ENCODE measurements around the gene ZNF275.
A peak's percentile ranks its signal among the peaks of the same experiment; 100 is the strongest.
"Not testable (repeated sequence)": the region's sequence is repeated elsewhere in the genome, so short reads cannot be mapped to it uniquely, and the experiment has no call there.

Gene ZNF275, protein sequence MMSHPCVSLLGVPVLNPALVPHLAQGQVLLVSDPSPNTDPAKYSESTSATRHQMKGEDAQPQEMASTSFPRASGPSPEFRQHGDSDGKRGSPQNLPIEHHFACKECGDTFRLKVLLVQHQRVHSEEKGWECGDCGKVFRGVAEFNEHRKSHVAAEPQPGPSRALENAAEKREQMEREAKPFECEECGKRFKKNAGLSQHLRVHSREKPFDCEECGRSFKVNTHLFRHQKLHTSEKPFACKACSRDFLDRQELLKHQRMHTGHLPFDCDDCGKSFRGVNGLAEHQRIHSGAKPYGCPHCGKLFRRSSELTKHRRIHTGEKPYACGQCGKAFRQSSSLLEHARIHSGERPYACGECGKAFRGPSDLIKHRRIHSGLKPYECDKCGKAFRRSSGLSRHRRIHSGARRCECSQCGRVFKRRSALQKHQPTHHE

GRCh38 chrX:153333821-153334653, at the start of gene ZNF275:
Gene ZNF275 (plus strand): TSS chrX:153334153. CDS start chrX:153336680, 2,527 bp downstream.
- CTCF ChIA-PET, result interaction anchor here (1.3 kb wide), 1 partner anchor 127 kb away, joined by 3 read pairs; no protein-coding TSS in a partner anchor
- peak; percentile 95 for DNase-seq (ENCODE audit: extremely low spot score)
- POLR2A ChIA-PET, result interaction anchor here (0.6 to 1.4 kb wide), 2 partner anchors 9 to 46 kb away, joined by 3 to 4 read pairs; no protein-coding TSS in a partner anchor
- peak; percentile 63; the same call in 1 of the 2 replicates for TF ChIP-seq LEF1 (IDR thresholded peaks at IDR 0.05; ENCODE audit: borderline replicate concordance)
- TF ChIP-seq NFRKB (IDR thresholded peaks at IDR 0.05), result no peak
- TF ChIP-seq SUZ12 (IDR thresholded peaks at IDR 0.05), result no peak
- no peak for TF ChIP-seq HDGF (IDR thresholded peaks at IDR 0.05; ENCODE audit: borderline replicate concordance)
- TF ChIP-seq ZNF384 (IDR thresholded peaks at IDR 0.05), result no peak
- peak; percentile 75 for TF ChIP-seq L3MBTL2 (conservative IDR thresholded peaks at IDR 0.05)
- 0 out of 2 replicates have a peak, but pooled peaks have one; percentile 27 for TF ChIP-seq ARNT (IDR thresholded peaks at IDR 0.05)

GRCh38 chrX:153285678-153286077, 48.3 kb upstream of the ZNF275 start:
- POLR2A ChIA-PET; DNase-seq (ENCODE audit: extremely low spot score); CTCF ChIA-PET: not testable (repeated sequence)

DNA sequence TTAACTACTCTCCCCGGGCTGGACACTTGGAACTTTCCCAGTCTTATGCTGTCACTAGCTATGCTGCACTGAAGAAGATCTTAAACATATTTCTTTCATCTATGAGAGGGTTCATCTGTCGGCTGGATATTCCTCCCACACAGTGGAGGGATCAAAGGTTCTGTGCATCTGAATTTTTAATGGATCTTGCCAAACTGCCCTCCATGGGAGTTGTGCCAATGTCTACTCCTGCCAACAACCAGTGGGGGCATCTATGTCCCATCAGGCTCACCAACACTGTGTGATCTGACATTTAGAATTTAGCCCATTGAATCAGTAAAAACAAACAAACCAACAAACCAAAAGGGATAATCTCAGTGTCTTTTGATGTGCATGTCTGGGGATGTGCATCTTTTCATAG, 45.1 kb upstream of the ZNF275 start:
- POLR2A ChIA-PET; CTCF ChIA-PET; DNase-seq (ENCODE audit: extremely low spot score): not testable (repeated sequence)

DNA sequence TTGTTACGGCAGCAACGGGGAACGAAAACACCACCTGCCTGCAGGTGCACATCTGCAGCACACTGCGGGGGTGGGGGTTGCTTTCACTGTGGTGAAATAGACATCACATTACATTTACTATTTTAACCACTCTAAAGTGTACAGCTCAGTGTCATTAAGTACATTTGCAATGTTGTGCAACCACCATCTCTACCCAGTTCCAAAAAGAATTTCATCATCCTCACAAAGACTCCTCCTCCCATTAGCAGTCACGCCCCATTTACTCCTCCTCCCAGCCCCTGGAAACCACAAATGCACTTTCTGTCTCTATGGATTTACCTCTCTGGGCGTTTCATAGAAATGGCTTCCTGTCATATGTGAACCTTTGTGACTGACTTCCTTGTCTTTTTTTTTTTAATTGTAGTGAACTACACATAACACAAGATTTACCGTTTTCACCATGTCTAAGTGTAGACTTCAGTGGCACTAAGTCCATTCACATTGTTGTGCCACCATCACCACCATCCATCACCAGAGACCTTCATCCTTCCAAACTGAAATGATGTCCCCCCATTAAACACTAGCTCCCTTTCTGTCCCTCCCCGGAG, 40.4 kb upstream of the ZNF275 start:
- POLR2A ChIA-PET; DNase-seq (ENCODE audit: extremely low spot score); CTCF ChIA-PET: not testable (repeated sequence)

DNA sequence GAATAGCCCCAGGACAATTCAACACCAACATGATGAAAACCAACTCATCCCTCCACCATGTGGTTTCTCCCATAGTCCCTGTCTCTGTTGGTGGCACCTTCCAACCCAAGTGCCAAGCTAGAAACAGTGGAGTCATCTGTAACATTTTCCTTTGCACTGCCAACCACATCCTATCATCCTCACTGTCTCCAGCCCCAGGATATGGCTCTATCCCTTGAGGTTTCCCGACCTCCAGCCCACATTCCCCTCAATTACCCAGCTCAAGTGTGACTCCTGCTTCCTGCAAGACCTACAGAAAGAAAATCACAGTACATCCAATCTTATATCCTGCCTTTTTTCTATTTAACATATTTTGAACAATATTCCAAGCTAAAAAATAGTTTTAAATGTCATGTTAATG, 36.6 kb upstream of the ZNF275 start:
- ChIA-PET CTCF (no interaction called here), POLR2A (no interaction called here)
- no peak for TF ChIP-seq SUZ12 (IDR thresholded peaks at IDR 0.05)
- no peak for TF ChIP-seq ELF4 (IDR thresholded peaks at IDR 0.05)
- TF ChIP-seq FOXM1 (IDR thresholded peaks at IDR 0.05; ENCODE audit: borderline replicate concordance), result no peak
- no peak for TF ChIP-seq HDGF (IDR thresholded peaks at IDR 0.05; ENCODE audit: borderline replicate concordance)
- no peak for DNase-seq (ENCODE audit: extremely low spot score)

- POLR2A ChIA-PET, result no interaction called here
- DNase-seq (ENCODE audit: extremely low spot score), result no peak
- CTCF ChIA-PET, result no interaction called here
- no peak for TF ChIP-seq FOXM1 (IDR thresholded peaks at IDR 0.05; ENCODE audit: borderline replicate concordance)
- no peak for TF ChIP-seq PKNOX1 (IDR thresholded peaks at IDR 0.05)
- TF ChIP-seq LEF1 (IDR thresholded peaks at IDR 0.05; ENCODE audit: borderline replicate concordance), result no peak
- no peak for TF ChIP-seq L3MBTL2 (conservative IDR thresholded peaks at IDR 0.05)
- no peak for TF ChIP-seq FOXK2 (IDR thresholded peaks at IDR 0.05)
- TF ChIP-seq ARNT (IDR thresholded peaks at IDR 0.05), result no peak
- no peak for TF ChIP-seq TARDBP (IDR thresholded peaks at IDR 0.05)
- no peak for TF ChIP-seq FOXA1 (IDR thresholded peaks at IDR 0.05)
- no peak for TF ChIP-seq ELF4 (IDR thresholded peaks at IDR 0.05)
- TF ChIP-seq CTBP1 (IDR thresholded peaks at IDR 0.05; ENCODE audit: borderline replicate concordance), result no peak
- no peak for TF ChIP-seq SUZ12 (IDR thresholded peaks at IDR 0.05)
- no peak for TF ChIP-seq BHLHE40 (IDR thresholded peaks at IDR 0.05; ENCODE audit: borderline replicate concordance)
- TF ChIP-seq ZNF384 (IDR thresholded peaks at IDR 0.05), result no peak
- TF ChIP-seq HDGF (IDR thresholded peaks at IDR 0.05; ENCODE audit: borderline replicate concordance), result no peak
- TF ChIP-seq SP1 (IDR thresholded peaks at IDR 0.05), result no peak
- TF ChIP-seq NFRKB (IDR thresholded peaks at IDR 0.05), result no peak
Measured at GRCh38 chrX:153299855-153300254, 34.1 kb upstream of the ZNF275 start.

DNA sequence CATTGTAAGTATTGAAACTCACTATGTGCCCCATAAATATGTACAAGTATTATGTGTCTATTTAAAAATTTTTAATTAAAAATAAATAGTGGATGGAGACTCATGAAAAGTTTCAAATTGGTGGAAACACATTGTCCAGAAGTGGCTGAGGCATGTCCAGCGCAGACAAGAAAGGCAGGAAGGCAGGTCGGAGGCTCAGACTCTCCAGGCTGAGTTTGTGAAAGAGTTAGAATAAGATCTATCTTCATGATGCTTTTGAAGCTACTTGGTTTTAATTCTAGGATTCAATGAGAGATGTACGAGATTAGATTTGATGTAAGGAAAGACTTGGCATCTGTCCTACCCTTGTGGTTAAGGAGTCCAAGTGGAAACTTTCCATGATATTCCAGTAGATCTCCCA, 32.2 kb upstream of the ZNF275 start:
- TF ChIP-seq NFRKB (IDR thresholded peaks at IDR 0.05), result no peak
- no peak for TF ChIP-seq HDGF (IDR thresholded peaks at IDR 0.05; ENCODE audit: borderline replicate concordance)
- no peak for TF ChIP-seq ARNT (IDR thresholded peaks at IDR 0.05)
- no peak for TF ChIP-seq CTBP1 (IDR thresholded peaks at IDR 0.05; ENCODE audit: borderline replicate concordance)
- TF ChIP-seq FOXK2 (IDR thresholded peaks at IDR 0.05), result no peak
- TF ChIP-seq PKNOX1 (IDR thresholded peaks at IDR 0.05), result no peak
- TF ChIP-seq BHLHE40 (IDR thresholded peaks at IDR 0.05; ENCODE audit: borderline replicate concordance), result no peak
- no peak for TF ChIP-seq TARDBP (IDR thresholded peaks at IDR 0.05)
- no peak for TF ChIP-seq FOXA1 (IDR thresholded peaks at IDR 0.05)
- ChIA-PET POLR2A (no interaction called here), CTCF (no interaction called here)
- DNase-seq (ENCODE audit: extremely low spot score), result no peak

Measured in HEK293T (cell line).